ENCODE measurements around the gene ABHD15.
"Not testable (repeated sequence)": the region's sequence is repeated elsewhere in the genome, so short reads cannot be mapped to it uniquely, and the experiment has no call there.

The ABHD15 gene

DNA sequence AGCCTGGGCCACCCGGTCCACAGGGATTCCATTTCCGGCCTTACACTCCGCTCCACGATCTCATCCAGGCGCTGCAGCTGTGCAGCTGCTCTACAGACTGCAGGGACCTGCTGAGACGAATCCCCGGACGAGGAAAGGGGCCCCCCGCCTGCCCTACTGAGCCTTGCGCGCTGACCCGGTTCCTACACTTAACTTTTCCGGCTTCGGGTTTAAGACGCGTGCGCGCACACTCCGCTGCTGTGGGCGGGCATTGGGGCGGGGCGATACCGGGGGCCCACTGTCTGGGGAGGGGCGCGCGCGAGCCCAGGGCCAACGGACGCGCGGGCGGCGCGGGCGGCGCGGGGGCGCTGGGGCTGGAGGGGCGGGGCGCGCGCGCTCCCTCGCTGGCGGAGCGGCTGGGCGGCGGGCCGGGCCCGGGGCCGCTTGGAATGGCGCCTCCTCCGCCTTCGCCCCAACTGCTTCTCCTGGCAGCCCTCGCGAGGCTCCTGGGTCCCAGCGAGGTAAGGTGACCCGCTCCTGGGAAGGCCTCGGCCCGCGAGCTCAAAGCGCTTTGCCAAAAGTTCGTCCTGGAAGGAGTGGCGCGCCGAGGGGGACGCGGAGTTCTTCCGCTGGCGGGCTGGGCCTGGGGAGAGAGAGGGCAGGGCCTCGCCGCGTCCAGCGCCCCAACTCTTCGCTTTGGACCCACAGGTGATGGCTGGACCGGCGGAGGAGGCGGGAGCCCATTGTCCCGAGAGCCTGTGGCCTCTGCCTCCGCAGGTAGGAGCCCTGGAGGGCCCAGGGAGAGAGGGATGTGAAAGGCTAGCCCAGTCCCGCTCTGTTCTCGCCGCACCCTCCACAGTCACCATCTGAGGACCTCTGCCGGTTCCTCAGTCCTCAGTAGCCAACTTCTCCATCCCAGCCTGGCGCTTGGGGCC, 1.8 kb upstream of the ABHD15 start, which contains the start of gene TP53I13:
TSS of gene TP53I13 (plus strand) at position 371 of the 914 bp plus-strand sequence. CDS start at position 429, 58 bp downstream.
- peak; percentile 65 to 81 for DNase-seq

DNA sequence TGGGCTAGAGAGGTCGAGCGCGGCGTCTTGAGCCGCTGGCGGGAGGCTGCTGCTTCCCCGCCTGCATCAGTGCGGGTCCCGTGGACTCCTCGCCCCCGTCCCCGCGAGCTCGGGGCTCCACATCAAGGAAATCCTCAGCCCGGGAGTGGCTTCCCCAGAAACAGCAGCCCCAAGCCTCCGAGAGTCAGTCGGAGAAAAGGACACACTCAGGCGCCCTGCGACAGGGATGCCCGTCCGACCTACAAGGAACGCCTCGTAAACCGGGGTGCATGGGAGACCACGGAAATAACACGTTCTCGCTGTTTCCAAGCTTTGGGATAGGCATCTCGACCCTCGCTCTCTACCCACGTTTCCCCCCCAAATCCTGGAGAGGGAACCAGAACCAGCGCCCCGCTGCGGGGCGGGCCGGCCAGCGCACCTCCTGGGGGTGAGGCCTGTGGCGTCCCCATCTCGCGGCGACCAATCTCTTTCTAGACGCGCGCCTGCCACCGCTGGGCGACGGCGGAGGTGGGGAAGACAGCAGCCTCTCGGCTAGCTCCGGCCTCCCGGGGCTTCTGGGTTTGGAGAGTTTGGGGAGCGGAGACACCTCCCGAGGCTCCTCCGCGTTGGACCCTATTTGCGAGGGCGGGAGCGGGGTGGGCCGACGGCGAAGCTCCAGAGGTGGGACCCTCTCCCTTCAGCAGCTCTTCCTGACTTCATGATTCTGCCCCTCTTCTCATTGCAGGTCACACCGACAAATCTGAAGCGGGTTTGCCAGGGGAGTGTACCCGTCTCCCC, 905 bp upstream of the ABHD15 start:
- DNase-seq: peak; percentile 46 to 81

DNA sequence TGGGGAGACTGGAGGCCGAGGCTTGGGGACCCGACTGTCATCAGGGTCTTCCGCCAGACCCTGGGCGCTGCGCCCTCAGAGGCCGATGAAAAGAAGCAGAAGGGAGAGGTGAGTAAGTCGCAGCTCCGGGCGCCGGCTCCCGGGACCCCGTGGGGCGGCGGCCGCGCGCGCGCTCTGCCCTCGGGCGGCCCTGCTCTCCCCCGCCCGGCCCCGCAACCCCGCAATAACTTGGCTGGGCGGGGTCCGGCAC, 392 bp upstream of the ABHD15 start:
- DNase-seq: no peak

DNA sequence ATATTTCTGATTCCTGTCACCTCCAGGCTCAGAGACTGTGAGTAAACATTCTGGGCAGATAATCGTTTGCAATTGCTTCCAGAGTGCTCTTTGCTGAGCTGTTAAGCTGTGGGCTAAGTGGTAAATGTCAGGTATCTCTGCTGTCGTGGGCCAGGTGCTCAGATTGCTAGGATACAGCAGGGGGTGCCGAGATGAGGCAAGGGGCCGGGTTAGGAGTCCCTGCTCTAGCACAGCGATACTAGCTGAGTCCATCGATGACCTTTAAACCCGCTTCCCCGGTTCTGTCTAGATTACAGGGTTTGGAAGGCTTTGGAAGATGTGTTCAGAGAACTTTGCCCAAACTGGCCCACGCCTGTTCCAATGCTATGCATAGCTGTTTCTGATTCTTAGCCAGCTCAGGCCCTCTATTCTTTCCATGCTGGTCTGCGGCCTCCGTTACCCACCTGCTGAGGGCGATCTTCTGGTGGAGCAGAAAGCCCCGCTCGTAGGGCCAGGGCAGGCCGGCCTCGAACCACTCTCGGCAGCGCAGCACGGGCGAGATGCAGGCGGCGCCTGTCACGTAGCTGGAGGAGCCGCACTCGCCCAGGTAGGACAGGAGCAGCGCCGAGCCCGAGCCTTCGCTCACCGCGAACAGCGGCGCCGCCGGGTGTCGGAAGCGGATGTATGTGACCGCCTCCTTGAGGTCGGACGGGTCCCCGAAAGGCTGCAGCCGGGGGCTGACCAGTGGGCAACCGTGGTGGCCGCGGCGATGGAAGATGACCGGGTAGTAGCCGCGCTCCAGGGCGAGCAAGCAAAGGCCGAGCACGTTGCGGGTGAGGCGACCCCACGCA, 979 bp downstream of the ABHD15 start:
- DNase-seq: peak in 1 of 2 experiments; percentile 73

DNA sequence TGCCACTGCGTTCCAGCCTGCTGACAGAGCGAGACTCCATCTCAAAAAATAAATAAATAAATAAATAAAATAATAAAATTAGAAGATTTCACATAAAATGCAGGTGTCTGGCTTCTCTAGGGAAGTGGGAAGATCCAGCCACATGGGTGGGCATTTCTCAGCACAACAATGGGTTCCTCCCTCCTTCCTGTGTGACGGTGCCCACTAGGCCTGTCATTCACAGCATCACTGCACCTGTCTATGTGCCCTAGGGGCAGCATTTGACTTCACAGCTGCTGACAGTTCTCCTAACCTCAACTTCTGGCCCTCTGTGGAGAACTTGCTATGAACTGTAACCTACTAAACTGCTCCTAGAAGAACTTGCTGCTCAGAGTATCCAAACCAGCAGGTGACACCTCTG, 3.0 kb downstream of the ABHD15 start:
- DNase-seq: no peak

DNA sequence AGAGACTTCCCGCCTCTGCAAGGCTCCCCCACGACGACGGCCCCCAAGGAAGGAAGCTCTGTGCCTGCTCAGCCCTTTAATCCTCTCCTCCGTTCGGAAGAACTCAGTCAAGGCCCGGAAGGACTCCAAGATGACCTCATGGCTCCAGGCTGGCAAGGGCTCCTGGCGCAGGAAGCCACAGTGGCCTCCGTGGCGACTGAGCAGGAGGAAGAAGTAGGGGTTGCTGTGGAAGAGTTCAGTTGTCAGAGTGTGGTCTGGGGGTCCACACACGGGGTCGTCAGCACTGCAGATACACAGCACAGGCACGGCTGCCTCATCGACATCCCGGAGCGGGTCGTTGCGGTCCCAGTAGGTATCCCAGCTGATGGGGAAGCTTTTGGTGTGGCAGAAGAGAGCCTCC, 4.2 kb downstream of the ABHD15 start:
- no peak for DNase-seq

DNA sequence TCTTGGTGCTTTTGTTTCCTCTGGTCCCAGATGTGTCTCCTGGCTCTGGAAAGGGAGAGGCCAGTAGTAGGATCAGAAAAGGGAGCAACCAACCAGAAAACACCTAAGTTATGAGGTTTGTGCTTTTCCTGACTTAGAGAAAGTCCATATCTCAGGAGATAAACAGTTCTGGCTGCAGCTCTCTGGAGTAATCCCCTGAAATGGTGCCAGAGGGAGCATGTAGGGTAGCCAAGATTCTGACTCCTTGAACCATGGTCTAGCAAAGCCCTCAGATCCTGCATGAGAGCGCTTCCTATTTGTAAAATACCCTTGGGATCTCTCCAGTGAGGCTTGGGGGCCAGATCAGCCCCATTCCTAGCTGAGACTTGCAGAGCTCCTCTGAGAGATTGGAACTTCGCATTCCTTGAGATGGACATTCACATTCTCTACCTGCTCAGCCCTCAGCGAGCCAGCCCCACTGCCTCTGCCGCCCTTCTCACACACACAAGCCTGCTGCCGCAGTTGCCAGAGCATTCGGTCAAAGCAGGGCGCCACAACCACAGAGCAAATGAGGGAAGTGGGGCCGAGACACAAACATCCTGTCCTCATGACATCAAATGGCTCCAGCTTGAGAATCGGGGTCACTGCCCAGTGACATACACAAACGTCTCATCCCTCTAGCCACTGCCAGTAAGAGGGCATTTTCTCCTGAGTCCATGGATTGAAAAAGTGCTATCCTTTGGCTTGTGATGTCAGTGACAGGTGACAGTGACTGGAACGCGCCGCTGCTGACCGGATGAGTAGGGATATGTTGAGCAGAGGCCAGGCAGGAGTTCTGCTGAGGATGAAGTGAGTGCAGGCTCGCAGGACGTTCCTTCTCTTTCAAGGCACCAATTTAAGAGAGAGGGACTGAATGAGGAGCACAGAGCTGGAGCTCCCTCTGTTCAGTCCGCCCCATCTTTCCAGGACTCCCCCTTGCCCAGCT, 5.0 kb downstream of the ABHD15 start:
- no peak for DNase-seq

DNA sequence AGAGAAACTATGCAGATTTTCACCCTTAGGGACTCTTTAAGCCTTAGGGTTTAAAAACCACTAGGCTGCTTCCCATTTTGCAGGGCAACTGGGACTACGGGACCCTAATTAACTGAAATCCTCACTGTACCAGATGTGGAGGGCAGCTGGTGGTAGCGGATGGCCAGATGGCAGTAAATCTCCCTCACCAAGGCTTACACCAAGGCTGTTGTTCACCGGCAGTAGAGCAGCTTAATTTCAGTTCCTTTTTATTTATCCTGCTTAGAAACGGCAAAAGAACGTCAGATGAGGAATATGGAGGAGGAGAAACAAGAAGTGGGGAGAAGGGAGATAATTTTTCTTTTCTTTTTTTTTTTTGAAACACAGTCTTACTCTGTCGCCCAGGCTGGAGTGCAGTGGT, 6.5 kb downstream of the ABHD15 start:
- no peak for DNase-seq

DNA sequence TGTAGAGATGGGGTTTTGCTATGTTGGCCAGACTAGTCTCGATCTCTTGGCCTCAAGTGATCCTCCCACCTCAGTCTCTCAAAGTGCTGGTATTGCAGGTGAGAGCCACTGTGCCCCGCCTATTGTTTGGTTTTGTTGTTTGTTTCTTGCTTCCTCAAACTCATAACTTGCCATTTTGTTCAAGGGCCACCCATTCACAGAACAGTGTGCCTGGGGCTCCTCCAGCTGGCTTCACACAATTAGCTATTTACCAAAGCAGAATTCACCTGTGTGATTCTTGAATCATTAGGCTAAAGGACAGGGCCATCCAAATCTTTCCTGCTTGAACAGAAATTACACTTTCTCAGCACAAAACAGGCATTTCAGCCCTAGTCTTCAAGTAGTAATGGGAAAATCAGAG, 7.2 kb downstream of the ABHD15 start:
- no peak for DNase-seq

DNA sequence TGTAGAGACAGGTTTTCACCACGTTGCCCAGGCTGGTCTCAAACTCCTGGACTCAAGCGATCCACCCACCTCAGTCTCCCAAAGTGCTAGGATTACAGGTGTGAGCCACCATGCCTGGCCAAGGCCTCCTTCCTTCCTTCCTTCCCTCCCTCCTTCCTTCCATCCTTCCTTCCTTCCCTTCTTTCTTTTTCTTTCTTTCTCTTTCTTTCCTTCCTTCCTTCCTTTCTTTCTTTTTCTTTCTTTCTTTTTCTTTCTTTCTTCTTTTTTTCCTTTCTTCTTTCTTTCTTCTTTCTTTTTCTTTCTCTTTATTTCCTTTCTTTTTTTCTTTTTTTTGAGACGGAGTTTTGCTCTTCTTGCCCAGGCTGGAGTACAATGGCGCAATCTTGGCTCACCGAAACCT, 8.7 kb downstream of the ABHD15 start:
- not testable (repeated sequence) for DNase-seq

DNA sequence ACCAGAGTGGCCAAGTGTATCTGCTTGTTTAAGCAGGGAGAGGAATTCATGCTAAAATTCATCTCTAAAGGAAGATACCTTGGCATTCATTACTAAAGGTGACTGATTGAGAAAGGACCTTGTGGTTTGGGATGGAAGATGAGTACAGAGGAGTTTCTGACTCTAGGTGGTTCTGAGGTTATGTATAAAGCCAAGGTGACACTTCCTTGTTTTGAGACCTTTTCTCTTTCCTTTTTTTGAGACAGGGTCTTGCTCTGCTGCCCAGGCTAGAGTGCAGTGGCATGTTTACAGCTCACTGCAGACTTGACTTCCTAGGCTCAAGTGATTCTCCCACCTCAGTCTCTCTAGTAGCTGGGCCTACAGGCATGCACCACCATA, 9.1 kb downstream of the ABHD15 start:
- DNase-seq: no peak

DNA sequence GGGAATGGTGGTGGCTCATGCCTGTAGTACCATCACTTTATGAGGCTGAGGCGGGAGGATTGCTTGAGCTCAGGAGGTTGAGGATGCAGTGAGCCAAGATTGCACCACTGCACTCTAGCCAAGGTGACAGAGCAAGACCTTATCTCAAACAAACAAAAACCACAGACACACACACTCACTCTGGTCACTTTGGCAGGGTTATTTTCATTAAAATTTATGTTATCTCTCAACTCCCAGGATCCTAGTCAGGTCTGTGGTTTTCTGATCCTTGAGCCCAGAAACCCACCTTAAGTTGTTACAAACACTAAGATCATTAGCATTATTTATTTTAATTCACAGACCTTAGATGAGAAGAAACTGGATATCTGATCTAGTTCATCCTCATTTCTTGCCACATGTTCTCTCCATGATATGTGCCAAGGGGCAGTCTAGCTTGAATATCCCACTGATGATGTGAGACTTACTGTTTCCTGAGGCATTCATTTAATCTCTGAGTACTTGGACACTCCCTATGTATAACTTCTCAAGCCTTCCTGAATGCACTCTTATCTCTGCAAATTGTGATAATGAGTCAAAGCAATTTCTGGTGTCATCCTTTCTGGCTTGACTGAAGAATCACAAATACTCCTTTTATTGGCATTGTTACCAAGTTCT, 9.6 kb downstream of the ABHD15 start:
- DNase-seq: no peak

DNA sequence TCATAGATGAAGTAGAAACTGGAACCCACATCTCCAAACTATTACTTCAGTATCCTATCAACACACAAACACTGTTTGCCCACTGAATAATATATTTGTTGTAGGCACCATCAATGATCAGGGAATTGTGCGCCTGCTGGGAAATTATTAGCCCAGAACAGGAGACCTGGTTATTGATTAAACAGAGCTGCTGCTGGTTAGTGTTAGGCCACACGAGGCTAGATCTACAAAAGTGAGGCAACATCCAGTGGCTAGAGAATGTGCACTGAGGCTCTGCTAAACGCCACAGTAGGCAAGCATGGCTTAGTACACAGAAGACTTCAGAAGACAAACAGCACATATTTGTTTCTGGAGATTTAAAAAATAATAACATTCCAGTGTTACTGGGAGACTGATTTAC, 11.0 kb downstream of the ABHD15 start:
- no peak for DNase-seq

DNA sequence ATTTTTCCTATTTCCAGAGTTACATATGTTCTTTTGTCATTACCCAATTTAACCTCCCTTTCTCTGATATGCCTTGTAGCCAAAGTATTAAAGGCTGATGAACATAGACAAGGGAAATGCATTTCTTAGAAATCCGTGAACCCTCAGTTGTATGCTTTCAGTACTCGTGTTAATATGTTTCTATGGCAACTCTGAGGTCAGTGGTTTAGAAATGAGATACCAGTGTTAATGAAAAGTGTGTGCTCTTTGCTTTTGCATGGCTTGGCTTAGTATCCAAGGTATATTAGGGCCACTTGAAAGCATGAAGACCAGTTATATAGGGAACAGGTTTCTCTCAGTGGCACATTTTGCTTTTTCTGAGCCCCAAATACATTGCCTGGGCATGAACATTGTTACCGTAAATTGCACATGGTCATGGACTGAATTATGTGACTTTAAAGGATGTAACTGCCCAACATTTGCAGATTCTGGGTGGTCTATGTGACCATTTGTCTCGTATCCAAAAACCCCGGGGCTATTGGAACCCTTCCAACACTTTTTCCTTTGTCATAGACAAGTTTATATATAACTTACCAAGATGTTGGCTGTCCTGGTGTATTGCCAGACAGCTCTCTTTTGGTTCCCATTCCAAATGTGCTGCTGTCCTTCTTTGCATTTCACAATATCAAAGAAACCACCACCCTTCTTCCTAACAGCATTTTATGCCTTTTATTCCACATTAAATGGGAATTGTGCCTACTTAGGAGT, 17.5 kb downstream of the ABHD15 start:
- DNase-seq: no peak

DNA sequence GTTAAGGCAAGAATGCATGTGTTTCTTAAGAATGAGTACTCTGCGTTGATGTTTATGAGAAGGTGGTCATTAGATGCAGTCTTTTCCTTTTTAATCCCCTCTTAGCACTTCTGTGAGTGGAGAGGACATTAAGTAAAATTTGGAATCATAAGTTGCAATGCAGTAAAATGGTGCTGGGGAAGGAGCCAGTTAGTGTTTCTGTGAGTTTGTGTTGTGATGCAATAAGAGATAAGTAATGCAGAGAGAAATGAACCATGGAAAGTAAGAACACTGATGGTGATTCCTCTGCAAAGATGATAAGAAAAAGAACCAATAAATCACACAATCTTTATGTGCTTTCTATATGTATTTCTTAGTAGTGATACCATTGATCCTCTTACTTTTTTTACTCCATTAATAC, 20.0 kb downstream of the ABHD15 start:
- no peak for DNase-seq

DNA sequence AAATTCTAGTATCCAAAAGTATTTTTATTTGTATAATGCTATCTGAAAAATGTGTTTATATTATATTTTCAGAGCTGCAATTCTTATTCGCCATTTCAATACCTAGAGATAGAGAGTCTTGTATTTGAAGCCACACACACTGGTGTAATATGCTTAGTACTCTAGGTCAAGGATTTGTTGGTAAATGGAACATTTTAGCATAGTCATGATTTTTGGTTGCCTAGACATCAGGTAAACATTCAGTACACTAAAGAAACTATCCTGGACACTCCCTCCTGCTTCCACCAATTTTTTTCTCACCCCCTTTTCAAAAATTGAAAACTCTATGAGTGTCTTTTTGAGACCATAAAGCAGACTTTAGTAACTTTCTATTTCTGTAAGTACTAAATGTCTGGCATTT, 20.8 kb downstream of the ABHD15 start:
- DNase-seq: no peak

DNA sequence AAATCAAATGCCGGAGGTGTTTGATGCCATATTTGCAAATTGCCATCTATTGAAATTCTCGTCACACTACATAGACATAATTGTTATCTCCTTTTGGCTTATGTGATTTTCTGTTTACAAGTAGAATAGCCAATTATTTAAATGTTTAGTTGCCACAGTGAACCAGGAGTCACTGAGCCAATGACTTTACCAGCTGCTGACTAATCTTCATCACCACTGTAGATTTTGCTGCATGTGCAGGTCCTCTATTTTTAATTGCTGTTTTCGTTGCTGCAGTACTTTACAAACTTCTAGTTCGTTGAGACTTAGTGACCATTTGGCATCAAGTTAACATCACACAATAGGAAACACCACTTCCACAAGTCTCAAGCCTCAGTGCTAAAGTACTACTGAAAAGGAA, 22.8 kb downstream of the ABHD15 start:
- no peak for DNase-seq

DNA sequence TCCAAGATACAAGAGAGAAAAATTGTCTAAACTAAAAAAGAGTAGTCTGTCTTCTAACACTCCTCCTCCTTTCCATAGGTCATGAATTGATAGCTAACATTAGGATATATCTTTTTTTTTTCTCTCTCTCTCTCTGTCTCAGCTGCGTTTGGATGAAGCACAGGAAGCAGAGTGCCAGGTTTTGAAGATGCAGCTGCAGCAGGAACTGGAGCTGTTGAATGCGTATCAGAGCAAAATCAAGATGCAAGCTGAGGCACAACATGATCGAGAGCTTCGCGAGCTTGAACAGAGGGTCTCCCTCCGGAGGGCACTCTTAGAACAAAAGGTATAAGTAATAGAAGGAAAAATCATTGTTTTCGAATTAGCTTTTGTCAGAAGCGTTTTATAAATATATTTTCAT, 32.9 kb downstream of the ABHD15 start:
- DNase-seq: no peak

DNA sequence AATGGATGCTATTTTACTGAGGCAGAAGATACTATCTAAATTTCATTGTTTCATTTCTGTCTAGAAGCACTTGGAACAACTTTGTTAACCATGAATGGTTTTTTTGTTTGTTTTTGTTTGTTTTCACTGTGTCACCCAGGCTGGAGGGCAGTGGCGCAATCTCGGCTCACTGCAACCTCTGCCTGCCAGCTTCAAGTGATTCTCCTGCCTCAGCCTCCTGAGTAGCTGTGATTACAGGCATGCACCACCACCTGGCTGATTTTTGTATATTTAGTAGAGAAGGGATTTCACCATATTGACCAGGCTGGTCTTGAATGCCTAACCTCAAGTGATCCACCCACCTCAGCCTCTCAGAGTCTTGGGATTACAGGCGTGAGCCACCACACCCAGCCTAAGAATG, 40.5 kb downstream of the ABHD15 start:
- DNase-seq: no peak

DNA sequence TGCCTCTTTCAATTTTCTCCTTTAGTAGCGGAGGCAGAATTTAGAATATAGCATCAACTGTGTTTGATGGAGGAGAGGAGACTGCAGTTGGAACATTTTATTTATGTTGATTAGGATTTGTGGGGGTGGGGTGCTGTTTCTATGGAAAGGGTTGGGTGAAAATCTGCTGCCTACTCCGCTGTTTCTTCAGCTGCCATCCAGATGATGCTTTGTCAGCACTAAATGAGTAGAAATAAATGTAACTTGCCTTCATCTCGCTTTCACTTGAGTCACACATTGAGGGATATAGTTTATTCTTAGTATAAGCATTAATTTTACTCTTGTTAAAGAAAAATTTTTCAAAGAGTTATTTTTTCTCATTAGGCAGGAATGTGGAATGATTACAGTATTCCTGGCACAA, 42.1 kb downstream of the ABHD15 start:
- no peak for DNase-seq

DNA sequence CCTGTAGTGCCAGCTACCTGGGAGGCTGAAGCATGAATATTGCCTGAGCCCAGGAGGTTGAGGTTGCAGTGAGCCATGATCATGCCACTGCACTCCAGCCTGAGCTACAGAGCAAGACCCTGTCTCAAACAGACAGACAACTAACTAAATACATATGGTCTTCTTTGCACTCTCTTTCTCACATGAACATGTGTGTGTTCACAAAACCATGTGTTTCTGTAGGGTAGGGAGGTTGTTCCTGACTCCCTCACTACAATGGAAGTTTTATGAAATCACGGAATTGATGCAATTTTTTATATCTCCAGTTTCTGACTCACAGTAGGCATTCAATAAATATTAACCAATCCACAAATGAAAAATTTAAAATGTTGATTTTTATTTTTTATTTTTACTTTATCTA, 48.5 kb downstream of the ABHD15 start:
- no peak for DNase-seq
